ENCODE results near the gene POU2F2.

POU2F2 gene

GRCh38 chr19:42132030-42132628 is at the start of gene POU2F2:
Gene POU2F2, minus strand, starts transcription at chr19:42132446. Its CDS starts 35 bp downstream, at chr19:42132411.
- no peak for DNase-seq
- in situ Hi-C loops (cut with HindIII; ENCODE audit: low pct_ligation_motif_present, low pct_unique_long_range_greater_than_20kb, low sequenced_read_pairs): no loop called here

DNA sequence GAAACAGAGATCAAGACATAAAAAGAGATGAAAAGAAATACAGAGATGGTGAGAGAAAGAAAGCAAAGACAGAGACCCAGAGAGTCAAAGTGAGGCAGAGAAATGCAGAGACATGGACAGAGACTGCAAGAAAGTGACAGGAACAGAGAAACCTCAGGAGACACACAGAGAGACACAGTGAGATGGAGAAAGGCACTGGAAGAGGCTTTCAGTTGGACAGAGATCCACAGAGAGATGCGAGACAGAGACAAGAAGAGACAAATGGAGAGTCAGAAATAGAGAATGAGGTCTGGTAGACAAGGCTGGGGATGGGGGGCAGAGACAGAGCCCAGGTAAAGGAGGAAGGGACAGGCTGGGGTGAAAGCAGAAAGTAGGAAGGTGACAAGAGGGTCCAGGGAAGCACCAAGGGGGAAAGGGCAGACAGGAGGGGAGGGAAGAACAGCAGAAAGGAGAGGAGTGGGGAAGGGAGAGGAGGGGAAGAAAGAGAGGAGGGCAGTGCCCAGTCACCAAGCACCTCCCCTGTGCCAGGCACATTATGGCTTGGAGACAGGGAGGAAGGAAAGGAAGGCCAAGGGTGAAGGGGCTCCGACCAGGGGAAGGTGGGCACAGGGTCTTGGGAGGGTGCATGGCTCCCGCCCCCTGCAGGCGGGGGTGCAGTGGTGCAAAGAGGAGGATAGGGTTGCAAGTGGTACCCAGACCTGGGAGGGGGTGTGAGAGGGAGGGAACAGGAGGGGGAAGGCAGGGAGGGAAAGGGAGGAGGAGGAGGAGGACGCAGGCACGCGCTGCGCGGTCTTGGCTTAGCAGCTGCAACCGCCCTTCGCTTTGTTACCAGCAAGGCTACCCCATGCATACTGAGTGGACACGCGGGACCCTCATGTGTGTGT is 46.8 kb upstream of the POU2F2 start:
- DNase-seq: peak; percentile 10
- in situ Hi-C loops (cut with HindIII; ENCODE audit: low pct_ligation_motif_present, low pct_unique_long_range_greater_than_20kb, low sequenced_read_pairs): no loop called here

- no peak for DNase-seq
- in situ Hi-C loops (cut with HindIII; ENCODE audit: low pct_ligation_motif_present, low pct_unique_long_range_greater_than_20kb, low sequenced_read_pairs): no loop called here
Observed at GRCh38 chr19:42177686-42178019, 45.4 kb upstream of the POU2F2 start.

DNA sequence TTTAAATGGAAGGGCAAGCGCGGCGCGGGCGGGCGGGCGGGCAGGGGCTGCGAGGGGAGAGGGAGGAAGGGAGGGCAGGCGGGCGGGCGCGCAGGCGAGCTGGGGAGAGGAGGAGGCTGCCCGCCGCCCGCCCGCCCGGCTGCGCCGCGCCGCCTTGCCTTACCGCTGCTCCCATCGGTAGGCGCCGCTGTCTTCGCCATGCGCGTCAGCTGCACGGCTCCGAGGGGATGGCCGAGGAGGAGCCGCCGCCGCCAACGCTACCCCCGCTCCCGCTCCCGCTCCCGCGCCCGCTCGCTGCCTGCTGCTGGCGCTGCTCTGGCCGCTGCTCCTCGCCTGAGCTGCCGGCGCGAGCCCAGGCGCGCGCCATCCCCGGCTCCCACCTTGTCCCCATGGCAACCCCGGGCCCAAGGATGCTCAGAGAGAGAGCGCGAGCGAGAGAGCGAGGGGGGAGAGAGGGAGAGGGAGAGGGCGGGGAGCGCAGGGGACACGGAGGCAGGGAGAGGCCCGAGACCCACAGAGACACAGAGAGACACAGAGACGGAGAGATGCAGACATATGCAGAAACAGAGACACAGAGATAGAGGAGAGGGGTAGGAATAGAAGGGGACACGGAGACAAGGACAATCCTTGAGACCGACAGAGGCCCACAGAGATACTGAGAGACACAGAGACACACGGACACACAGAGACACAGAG is 44.9 kb upstream of the POU2F2 start:
- peak; percentile 73 for DNase-seq
- in situ Hi-C loops (cut with HindIII; ENCODE audit: low pct_ligation_motif_present, low pct_unique_long_range_greater_than_20kb, low sequenced_read_pairs): no loop called here

DNA sequence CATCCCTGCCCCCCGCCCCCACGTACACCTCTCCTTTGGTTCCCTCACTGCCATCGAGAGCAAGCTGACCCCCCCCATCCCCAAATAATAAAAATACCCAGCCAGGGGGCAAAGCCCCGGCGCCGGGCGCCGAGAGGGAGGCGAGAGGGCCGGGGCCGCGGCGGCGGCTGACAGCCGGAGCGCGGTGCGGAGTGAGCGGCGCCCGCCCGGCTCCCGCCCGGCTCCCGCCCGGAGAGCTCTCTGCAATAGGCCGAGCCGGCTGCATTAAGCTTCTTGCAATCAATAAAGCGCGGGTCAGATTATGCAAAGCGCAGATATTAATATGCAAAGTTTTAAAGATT is 44.4 kb upstream of the POU2F2 start:
- in situ Hi-C loops (cut with HindIII; ENCODE audit: low pct_ligation_motif_present, low pct_unique_long_range_greater_than_20kb, low sequenced_read_pairs): no loop called here
- DNase-seq: no peak

DNA sequence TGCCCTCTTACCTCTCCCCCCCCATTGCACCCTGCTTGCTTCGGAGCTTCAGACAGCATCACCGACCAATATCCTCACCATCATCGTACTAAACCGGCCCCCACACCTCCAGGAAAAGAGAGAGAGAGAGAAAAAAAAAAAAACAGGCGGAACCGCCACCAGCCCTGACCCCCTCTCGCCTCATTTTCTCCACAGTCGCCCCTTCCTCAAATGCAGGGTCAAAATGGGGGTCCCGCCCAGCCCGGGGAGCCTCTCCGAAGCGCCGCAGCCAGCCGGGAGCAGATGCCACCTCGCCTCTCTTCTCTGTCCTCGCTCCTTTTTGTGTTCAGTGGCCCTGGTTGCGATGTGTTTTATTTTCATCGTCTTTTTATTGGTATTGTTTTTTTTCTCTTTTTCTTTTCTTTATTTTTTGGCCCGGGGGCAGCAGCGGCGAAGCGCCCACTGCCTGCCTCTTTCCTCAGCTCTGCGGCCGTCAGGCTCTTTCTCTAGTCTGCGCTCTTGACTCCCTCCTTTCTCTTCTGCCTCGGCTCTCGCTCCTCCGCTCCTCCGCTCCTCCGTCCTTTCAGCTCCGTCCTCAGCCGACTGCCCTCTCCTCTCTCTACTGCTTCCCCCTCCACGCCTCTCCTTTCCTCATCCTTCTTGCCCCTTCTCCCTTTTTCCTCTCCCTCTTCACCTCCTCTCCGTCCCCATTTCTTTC is 43.9 kb upstream of the POU2F2 start:
- in situ Hi-C loops (cut with HindIII; ENCODE audit: low pct_ligation_motif_present, low pct_unique_long_range_greater_than_20kb, low sequenced_read_pairs): no loop called here
- DNase-seq: peak; percentile 18

DNA sequence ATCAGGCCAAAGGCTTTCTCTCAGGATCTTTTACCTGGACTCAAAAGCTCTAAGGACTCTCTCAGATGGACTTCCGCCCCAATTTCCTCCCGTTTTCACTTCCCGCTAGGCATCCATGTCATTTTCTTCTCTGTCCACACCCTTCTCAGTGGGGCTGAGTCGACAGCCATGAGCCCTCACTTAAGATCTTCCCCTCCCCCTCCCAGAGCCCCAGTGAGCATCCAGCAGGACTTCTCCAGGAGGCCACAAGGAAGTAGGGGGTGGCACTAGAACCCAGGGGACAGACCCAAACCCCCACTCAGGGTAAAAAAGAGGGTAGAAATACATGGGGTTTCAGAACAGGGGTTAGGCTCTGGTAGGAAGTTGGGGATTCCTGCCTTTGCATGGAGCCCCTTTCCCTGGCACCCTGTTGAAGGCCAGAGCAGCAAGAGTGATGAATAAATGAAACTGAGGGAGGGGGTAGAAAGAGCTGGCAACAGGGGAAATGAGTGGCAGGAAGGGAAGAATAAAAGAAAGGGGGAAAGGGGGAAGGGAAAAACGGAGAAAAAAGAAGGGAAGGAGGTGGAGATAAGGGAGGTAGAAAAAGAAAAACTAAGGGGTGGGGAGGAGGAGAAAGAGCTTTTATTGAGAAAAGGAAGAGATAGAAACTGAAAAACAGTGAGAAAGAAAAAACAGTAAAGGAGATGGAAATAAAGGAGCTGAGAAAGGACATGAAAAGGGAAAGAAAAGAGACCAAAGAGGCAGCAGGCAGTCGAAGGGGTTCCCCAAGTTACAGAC is 42.9 kb upstream of the POU2F2 start:
- in situ Hi-C loops (cut with HindIII; ENCODE audit: low pct_ligation_motif_present, low pct_unique_long_range_greater_than_20kb, low sequenced_read_pairs): no loop called here
- DNase-seq: no peak

- in situ Hi-C loops (cut with HindIII; ENCODE audit: low pct_ligation_motif_present, low pct_unique_long_range_greater_than_20kb, low sequenced_read_pairs): no loop called here
- no peak for DNase-seq
Observed at GRCh38 chr19:42174188-42174587, 41.9 kb upstream of the POU2F2 start.

DNA sequence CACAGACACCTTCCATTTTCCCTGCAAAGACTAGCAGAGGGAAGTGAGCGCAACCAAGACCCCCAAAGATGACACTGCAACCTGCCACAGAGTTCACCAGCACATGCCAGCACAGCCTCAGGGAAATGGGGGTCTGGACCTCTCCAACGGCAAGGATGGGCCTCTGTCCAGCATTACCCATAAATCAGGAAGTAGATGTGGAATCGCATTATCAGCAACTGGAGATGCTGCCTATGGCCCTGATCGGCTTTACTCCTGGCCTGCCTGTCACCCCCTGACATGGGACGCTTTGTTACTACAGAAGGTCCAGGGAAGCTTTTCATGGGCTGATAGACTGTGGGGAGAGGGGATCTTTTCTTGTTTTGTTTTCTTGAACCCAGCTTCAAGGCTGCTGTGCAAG is 41.4 kb upstream of the POU2F2 start:
- in situ Hi-C loops (cut with HindIII; ENCODE audit: low pct_ligation_motif_present, low pct_unique_long_range_greater_than_20kb, low sequenced_read_pairs): no loop called here
- DNase-seq: no peak

DNA sequence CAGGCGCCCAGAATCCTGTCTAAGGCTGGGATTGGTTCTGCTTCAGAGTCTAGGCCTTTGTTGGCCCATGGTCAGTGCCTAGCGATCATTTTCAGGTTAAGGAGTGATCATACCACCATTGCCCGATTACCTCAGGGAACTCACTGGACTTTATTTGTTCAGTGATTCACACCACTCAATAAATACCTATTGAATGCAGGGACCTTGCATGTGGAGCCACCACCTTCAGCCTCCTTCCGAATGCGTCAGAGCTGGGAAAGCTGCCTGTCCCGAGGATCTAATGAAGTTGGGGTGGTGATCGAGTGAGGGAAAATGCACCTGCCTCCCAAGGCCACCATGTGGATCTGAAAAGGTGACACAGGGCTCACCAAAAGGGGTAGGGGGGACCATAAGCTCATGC is 40.0 kb upstream of the POU2F2 start:
- in situ Hi-C loops (cut with HindIII; ENCODE audit: low pct_ligation_motif_present, low pct_unique_long_range_greater_than_20kb, low sequenced_read_pairs): no loop called here
- DNase-seq: no peak

- DNase-seq: no peak
- in situ Hi-C loops (cut with HindIII; ENCODE audit: low pct_ligation_motif_present, low pct_unique_long_range_greater_than_20kb, low sequenced_read_pairs): no loop called here
Observed at GRCh38 chr19:42170715-42171114, 38.5 kb upstream of the POU2F2 start.

- in situ Hi-C loops (cut with HindIII; ENCODE audit: low pct_ligation_motif_present, low pct_unique_long_range_greater_than_20kb, low sequenced_read_pairs): no loop called here
- DNase-seq: no peak
Observed at GRCh38 chr19:42169486-42170413, 37.5 kb upstream of the POU2F2 start.

DNA sequence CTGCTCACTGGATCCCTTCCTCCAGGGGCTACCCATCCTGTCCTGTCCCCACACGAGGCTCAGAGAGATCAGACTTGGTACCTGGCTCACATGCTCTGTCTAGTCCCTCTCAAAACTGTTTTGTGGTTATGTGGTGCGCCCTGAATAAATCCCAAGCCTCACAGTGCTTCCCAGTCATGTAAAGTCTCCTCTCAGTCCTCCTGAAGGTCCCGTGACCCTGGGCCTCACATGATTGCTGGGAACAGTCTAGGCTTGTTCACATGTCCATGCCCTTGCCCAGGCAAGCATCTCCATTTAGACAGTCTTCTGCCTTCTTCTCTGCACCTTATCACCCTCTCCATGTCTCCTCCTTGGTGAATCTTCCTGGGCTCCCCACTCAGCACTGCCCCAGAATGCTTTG is 36.0 kb upstream of the POU2F2 start:
- in situ Hi-C loops (cut with HindIII; ENCODE audit: low pct_ligation_motif_present, low pct_unique_long_range_greater_than_20kb, low sequenced_read_pairs): no loop called here
- DNase-seq: no peak

- DNase-seq: no peak
- in situ Hi-C loops (cut with HindIII; ENCODE audit: low pct_ligation_motif_present, low pct_unique_long_range_greater_than_20kb, low sequenced_read_pairs): no loop called here
Observed at GRCh38 chr19:42166316-42166715, 34.1 kb upstream of the POU2F2 start.

DNA sequence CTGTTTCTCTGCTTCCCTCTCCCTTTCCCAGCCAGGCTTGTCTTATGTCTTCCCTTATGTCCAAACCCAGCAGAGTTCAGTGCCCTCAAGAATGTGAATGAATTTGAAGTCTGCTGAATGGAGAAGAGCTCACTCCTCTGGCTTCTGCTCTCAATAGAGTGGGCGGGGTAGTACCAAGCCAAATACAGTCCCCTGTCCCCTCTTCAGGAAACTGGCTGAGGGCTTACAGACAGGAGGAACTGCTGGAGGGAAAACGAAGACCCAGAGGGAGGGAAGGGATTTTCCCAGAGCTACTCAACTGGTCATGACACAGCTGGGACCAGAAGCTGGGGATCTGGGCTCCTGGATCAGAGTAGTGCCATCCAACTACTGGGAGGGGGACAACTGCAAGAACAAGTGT is 32.9 kb upstream of the POU2F2 start:
- DNase-seq: no peak
- in situ Hi-C loops (cut with HindIII; ENCODE audit: low pct_ligation_motif_present, low pct_unique_long_range_greater_than_20kb, low sequenced_read_pairs): no loop called here

DNA sequence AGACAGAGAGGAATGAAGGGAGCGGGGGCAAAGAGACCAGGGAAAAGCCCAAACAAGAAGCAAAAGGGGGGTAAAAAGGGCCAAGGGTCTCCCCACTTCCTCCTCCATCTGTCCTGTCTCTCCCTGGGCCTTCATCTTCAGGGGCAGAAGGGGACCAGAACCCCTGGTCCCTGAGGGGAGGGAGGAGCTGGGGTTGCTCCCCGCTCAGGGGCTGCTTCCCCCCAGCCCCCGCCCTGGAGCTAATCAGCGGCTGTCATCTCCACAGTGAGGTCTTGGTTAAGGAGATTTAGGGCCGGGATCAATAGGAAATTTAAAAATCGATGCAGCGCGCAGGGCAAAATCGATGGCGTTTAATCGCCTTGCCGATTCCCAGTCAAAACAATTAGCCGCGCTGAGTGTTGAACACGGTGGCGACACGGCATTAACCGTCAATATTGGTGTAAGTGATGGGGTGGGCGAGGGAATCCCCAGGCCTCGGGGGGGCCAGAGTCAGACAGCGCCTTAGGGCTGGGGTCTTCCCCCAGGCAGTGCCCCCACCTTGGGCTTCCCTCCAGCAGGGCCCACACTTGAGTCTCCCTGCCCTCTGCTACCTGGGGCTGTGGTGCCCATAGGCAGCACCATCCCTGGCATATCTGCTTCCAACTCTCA is 29.5 kb upstream of the POU2F2 start:
- no peak for DNase-seq
- in situ Hi-C loops (cut with HindIII; ENCODE audit: low pct_ligation_motif_present, low pct_unique_long_range_greater_than_20kb, low sequenced_read_pairs): no loop called here

DNA sequence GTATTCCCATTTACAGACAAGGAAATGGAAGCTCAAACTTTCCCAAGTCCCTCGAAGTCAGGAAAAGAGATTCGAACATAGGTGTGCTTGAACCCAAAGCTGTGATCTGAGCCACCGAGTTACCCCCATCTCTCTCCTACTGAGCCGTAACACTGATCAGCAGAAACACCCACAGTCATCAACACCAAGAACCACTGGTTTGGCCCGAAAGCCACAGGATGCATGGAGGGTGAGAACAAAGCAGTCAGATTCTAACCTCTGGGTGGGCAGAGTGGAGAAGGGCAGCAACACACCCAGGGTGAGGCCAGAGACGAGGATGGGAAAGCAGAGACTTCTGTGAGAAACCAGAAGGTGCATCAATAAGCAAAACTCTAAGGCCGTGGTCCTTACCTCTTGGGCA is 27.7 kb upstream of the POU2F2 start:
- no peak for DNase-seq
- in situ Hi-C loops (cut with HindIII; ENCODE audit: low pct_ligation_motif_present, low pct_unique_long_range_greater_than_20kb, low sequenced_read_pairs): no loop called here
